WTC11 (cell line): ENCODE results near the gene DNAJC6. TPM values are rescaled to one million over a fixed set of nuclear protein-coding genes. Genes with fewer than 3 reads are reported as not detected.

Experiments
- ATAC-seq: fragments of 200-7000 bp; cut with Tn5 transposase; 2 replicates; pipeline ENCODE4 v1.10.0; 2021; ENCODE audit warnings: mild to moderate bottlenecking, moderate library complexity
- CTCF ChIA-PET: fragments of 300-600 bp; sonication (Branson Sonifier 250); formaldehyde crosslinking; loops from one replicate; lab custom pipeline; 2021; ENCODE audit warnings: antibody characterized with exemption; lab: Charles Lee
- POLR2A ChIA-PET: fragments of 350-600 bp; sonication (Branson Sonifier 250); formaldehyde crosslinking; loops from one replicate; lab custom pipeline; 2021; ENCODE audit warnings: antibody characterized with exemption; lab: Charles Lee
- DNase-seq: peaks from one replicate; pipeline ENCODE4 v3.0.0; 2021; ENCODE audit warnings: low spot score
- H3K27ac Mint-ChIP-seq: 2 replicates; pipeline ENCODE4 v1.8.0; 2021; ENCODE audit warnings: mixed read lengths
- H3K27me3 Mint-ChIP-seq: 2 replicates; pipeline ENCODE4 v1.8.0; 2021; ENCODE audit warnings: low read depth, mild to moderate bottlenecking, moderate library complexity, mixed read lengths
- H3K36me3 Mint-ChIP-seq: 2 replicates; pipeline ENCODE4 v1.8.0; 2021; ENCODE audit warnings: mixed read lengths
- H3K4me1 Mint-ChIP-seq: 2 replicates; pipeline ENCODE4 v1.8.0; 2022; ENCODE audit warnings: mixed read lengths
- H3K4me3 Mint-ChIP-seq: 2 replicates; pipeline ENCODE4 v1.8.0; 2021; ENCODE audit warnings: mild to moderate bottlenecking, moderate library complexity, mixed read lengths
- H3K9me3 Mint-ChIP-seq: 2 replicates; pipeline ENCODE4 v1.8.0; 2021; ENCODE audit warnings: mixed read lengths
- ATF2 ChIP-seq: sonication (generic); formaldehyde crosslinking; IDR thresholded peaks from 2 replicates; pipeline ENCODE4 v1.8.1; 2022; ENCODE audit warnings: low read depth, missing genetic modification reagents, borderline replicate concordance
- ATF6 ChIP-seq: sonication (generic); formaldehyde crosslinking; IDR thresholded peaks from 2 replicates; pipeline ENCODE4 v1.8.1; 2023; ENCODE audit warnings: mild to moderate bottlenecking, missing genetic modification reagents
- CBFB ChIP-seq: sonication (generic); formaldehyde crosslinking; IDR thresholded peaks from 2 replicates; pipeline ENCODE4 v1.8.1; 2022; ENCODE audit warnings: mild to moderate bottlenecking, low read depth, missing genetic modification reagents
- CREM ChIP-seq: sonication (generic); formaldehyde crosslinking; IDR thresholded peaks from 2 replicates; pipeline ENCODE4 v1.8.1; 2022; ENCODE audit warnings: mild to moderate bottlenecking, missing genetic modification reagents, moderate library complexity
- E2F4 ChIP-seq: sonication (generic); formaldehyde crosslinking; IDR thresholded peaks from 2 replicates; pipeline ENCODE4 v1.8.1; 2022; ENCODE audit warnings: low read depth, mild to moderate bottlenecking, moderate library complexity, missing genetic modification reagents, borderline replicate concordance
- EMX1 ChIP-seq: fragments of 250-450 bp; sonication (Bioruptor Pico); IDR thresholded peaks from 2 replicates; pipeline ENCODE4 v1.8.0; 2021; ENCODE audit warnings: mild to moderate bottlenecking
- ERG ChIP-seq: fragments of 250-450 bp; sonication (Bioruptor Pico); IDR thresholded peaks from 2 replicates; pipeline ENCODE4 v1.8.0; 2021; ENCODE audit warnings: mild to moderate bottlenecking
- FOXK1 ChIP-seq: sonication (generic); formaldehyde crosslinking; IDR thresholded peaks from 2 replicates; pipeline ENCODE4 v1.8.0; 2022; ENCODE audit warnings: mild to moderate bottlenecking, moderate library complexity, missing genetic modification reagents
- HMGA2 ChIP-seq: fragments of 250-450 bp; sonication (Bioruptor Pico); IDR thresholded peaks from 2 replicates; pipeline ENCODE4 v1.4.0; 2021; ENCODE audit warnings: mild to moderate bottlenecking, moderate library complexity
- JAZF1 ChIP-seq: fragments of 250-450 bp; sonication (Bioruptor Pico); IDR thresholded peaks from 2 replicates; pipeline ENCODE4 v1.9.0; 2021; ENCODE audit warnings: moderate library complexity, mild to moderate bottlenecking, inconsistent platforms
- NFYB ChIP-seq: sonication (generic); formaldehyde crosslinking; conservative IDR thresholded peaks from 2 replicates; pipeline ENCODE4 v1.8.0; 2022; ENCODE audit warnings: low read depth, missing genetic modification reagents
- NR2C2 ChIP-seq: sonication (generic); formaldehyde crosslinking; IDR thresholded peaks from 2 replicates; pipeline ENCODE4 v1.8.0; 2022; ENCODE audit warnings: mild to moderate bottlenecking, missing genetic modification reagents
- RELA ChIP-seq: sonication (generic); formaldehyde crosslinking; IDR thresholded peaks from 2 replicates; pipeline ENCODE4 v1.8.1; 2022; ENCODE audit warnings: missing genetic modification reagents, mild to moderate bottlenecking, borderline replicate concordance
- TCF7 ChIP-seq: sonication (generic); formaldehyde crosslinking; IDR thresholded peaks from 2 replicates; pipeline ENCODE4 v1.8.0; 2022; ENCODE audit warnings: mild to moderate bottlenecking, low read depth, missing genetic modification reagents, moderate library complexity
- TEAD4 ChIP-seq: sonication (generic); formaldehyde crosslinking; IDR thresholded peaks from 2 replicates; pipeline ENCODE4 v1.8.0; 2022; ENCODE audit warnings: mild to moderate bottlenecking, missing genetic modification reagents
- USF2 ChIP-seq: sonication (generic); formaldehyde crosslinking; IDR thresholded peaks from 2 replicates; pipeline ENCODE4 v1.8.1; 2023; ENCODE audit warnings: mild to moderate bottlenecking, missing genetic modification reagents, moderate library complexity
- ZBTB21 ChIP-seq: sonication (generic); formaldehyde crosslinking; IDR thresholded peaks from 2 replicates; pipeline ENCODE4 v1.8.1; 2023; ENCODE audit warnings: mild to moderate bottlenecking, missing genetic modification reagents, borderline replicate concordance
- ZNF281 ChIP-seq: sonication (generic); formaldehyde crosslinking; IDR thresholded peaks from 2 replicates; pipeline ENCODE4 v1.8.0; 2023; ENCODE audit warnings: mild to moderate bottlenecking, missing genetic modification reagents
- ZNF396 ChIP-seq: fragments of 250-450 bp; sonication (Bioruptor Pico); IDR thresholded peaks from 2 replicates; pipeline ENCODE4 v1.8.0; 2021; ENCODE audit warnings: mild to moderate bottlenecking, moderate library complexity, borderline replicate concordance
- ZNF425 ChIP-seq: fragments of 250-450 bp; sonication (Bioruptor Pico); conservative IDR thresholded peaks from 2 replicates; pipeline ENCODE4 v1.9.0; 2021; ENCODE audit warnings: mild to moderate bottlenecking
- ZNF512 ChIP-seq: sonication (generic); formaldehyde crosslinking; IDR thresholded peaks from 2 replicates; pipeline ENCODE4 v1.8.1; 2022; ENCODE audit warnings: missing genetic modification reagents, borderline replicate concordance
- total RNA-seq: library from RNA; stranded (reverse); gene quantifications from 3 replicates; pipeline ENCODE4 v1.2.3, GENCODE V29; 2021

The DNAJC6 gene
- total RNA-seq, 1 experiment from 2014 or later = 9.1 TPM

GRCh38 chr1:65429078-65429477 is 119.7 kb downstream of the DNAJC6 start:
- no peak for TF ChIP-seq ZNF512
- no peak for TF ChIP-seq CBFB (CRISPR knock-in tag)
- TF ChIP-seq JAZF1 (CRISPR knock-in tag) = no peak
- TF ChIP-seq, all 79 proteins: peak for 0
- DNase-seq = no peak
- ChIA-PET POLR2A (no interaction called here), CTCF (interaction anchor here (0.6 to 3.9 kb wide), 4 partner anchors 9 to 258 kb away, joined by 3 to 76 read pairs (median 5); partner anchors contain the start of genes LEPR and LEPROT)
- no peak overlapping the region for H3K4me3 Mint-ChIP-seq
- H3K36me3 Mint-ChIP-seq = peaks cover 14% of the 10 kb centered on the region
- peaks cover 51% of the 10 kb centered on the region for H3K4me1 Mint-ChIP-seq
- peak; percentile 29; the same call in 1 of the 2 replicates for ATAC-seq
- no peaks in the 10 kb centered on the region for H3K9me3 Mint-ChIP-seq
- H3K27ac Mint-ChIP-seq = peak overlapping the region; percentile 1; the same call in 1 of the 2 replicates
- H3K27me3 Mint-ChIP-seq = no peaks in the 10 kb centered on the region

- peaks cover 14% of the 10 kb centered on the region for H3K36me3 Mint-ChIP-seq
- peak overlapping the region; percentile 15; the same call in 1 of the 2 replicates for H3K27ac Mint-ChIP-seq
- no peak for DNase-seq
- peaks cover 50% of the 10 kb centered on the region for H3K4me1 Mint-ChIP-seq
- CTCF ChIA-PET = interaction anchor here (0.9 to 3.9 kb wide), 2 partner anchors 25 to 29 kb away, joined by 3 to 76 read pairs; no protein-coding TSS in a partner anchor
- no peak for ATAC-seq
- H3K4me3 Mint-ChIP-seq = no peak overlapping the region
- H3K9me3 Mint-ChIP-seq = no peaks in the 10 kb centered on the region
- TF ChIP-seq E2F4 = no peak
- TF ChIP-seq ZNF396 (CRISPR knock-in tag) = no peak
- no peak for TF ChIP-seq ATF6 (CRISPR knock-in tag)
- no peak for TF ChIP-seq FOXK1 (CRISPR knock-in tag)
- no peak for TF ChIP-seq NFYB
- no peak for TF ChIP-seq ATF2
- TF ChIP-seq TCF7 (CRISPR knock-in tag) = no peak
- no peak for TF ChIP-seq NR2C2 (CRISPR knock-in tag)
- no peak for TF ChIP-seq ZBTB21 (CRISPR knock-in tag)
- TF ChIP-seq EMX1 (CRISPR knock-in tag) = no peak
- TF ChIP-seq USF2 (CRISPR knock-in tag) = no peak
- TF ChIP-seq TEAD4 = no peak
- TF ChIP-seq ZNF281 (CRISPR knock-in tag) = no peak
- TF ChIP-seq ZNF425 (CRISPR knock-in tag) = no peak
- no peak for TF ChIP-seq HMGA2 (CRISPR knock-in tag)
- no peak for TF ChIP-seq CREM
- TF ChIP-seq ERG (CRISPR knock-in tag) = no peak
- no peak for TF ChIP-seq RELA (CRISPR knock-in tag)
- POLR2A ChIA-PET = no interaction called here
- no peaks in the 10 kb centered on the region for H3K27me3 Mint-ChIP-seq
Measured at GRCh38 chr1:65429806-65430205, 120.5 kb downstream of the DNAJC6 start.
